SK-N-MC (cell line): ENCODE measurements around the gene SCPEP1.

Experiments used
- DNase-seq: peaks from one replicate; pipeline ENCODE4 v3.0.0-alpha.2; 2011; ENCODE audit warnings: low read depth, low spot score
- H3K27ac ChIP-seq: fragments of 200-600 bp; sonication (generic); 2 replicates; pipeline ENCODE4 v1.5.1; 2016; ENCODE audit warnings: mixed run types
- H3K36me3 ChIP-seq: fragments of 200-600 bp; sonication (generic); 2 replicates; pipeline ENCODE4 v1.6.1; 2017; ENCODE audit warnings: antibody characterized with exemption, low read length, mixed read lengths; ENCODE audit not compliant: insufficient read depth
- H3K4me3 ChIP-seq: fragments of 200-600 bp; sonication (generic); 2 replicates; pipeline ENCODE4 v1.5.1; 2016
- H3K9ac ChIP-seq: fragments of 200-600 bp; sonication (generic); 2 replicates; pipeline ENCODE4 v1.8.0; 2017; ENCODE audit warnings: mixed run types, mixed read lengths; ENCODE audit not compliant: insufficient read length
- H3K9me3 ChIP-seq: fragments of 200-600 bp; sonication (generic); 2 replicates; pipeline ENCODE4 v1.6.1; 2017; ENCODE audit warnings: low read depth, mild to moderate bottlenecking, antibody characterized with exemption, low read length, moderate library complexity, mixed read lengths
- EZH2 ChIP-seq: fragments of 200-600 bp; sonication (generic); IDR thresholded peaks from one replicate; pipeline ENCODE4 v1.6.1; 2017; ENCODE audit warnings: antibody characterized with exemption
- FOXP2 ChIP-seq: optimal IDR thresholded peaks from 2 replicates; pipeline ENCODE3; 2011; ENCODE audit warnings: mild to moderate bottlenecking, moderate library complexity; ENCODE audit not compliant: insufficient read depth; ENCODE audit errors: extremely low read length, control extremely low read depth
- POLR2AphosphoS5 ChIP-seq: IDR thresholded peaks from 2 replicates; pipeline ENCODE4 v1.6.1; 2012; ENCODE audit warnings: mild to moderate bottlenecking, low read depth, low read length, borderline replicate concordance

The SCPEP1 gene

DNA sequence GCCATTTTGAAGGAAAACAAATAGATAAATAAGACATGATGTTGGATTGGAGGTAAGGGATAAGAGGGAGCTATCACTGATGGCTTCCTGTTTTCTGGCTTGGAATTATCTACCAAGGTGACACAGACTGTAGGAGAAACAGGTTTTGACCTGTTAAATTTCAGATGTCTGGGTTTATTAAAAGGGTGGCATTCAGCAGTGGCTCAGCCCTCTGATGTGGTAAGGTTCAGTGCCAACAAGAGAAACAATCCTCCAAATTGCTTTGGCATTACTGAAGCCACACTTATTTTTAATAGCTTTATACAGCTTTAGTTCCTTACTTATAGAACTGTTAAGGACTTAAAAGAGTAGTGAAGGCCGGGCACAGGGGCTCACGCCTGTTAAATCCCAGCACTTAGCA lies 70.2 kb downstream of the SCPEP1 start:
- Histone ChIP-seq H3K9me3 (no peaks in the 10 kb centered on the region), H3K27ac (no peak overlapping the region), H3K4me3 (no peak overlapping the region), H3K36me3 (no peaks in the 10 kb centered on the region), H3K9ac (no peak overlapping the region)
- no peak for DNase-seq
- TF ChIP-seq EZH2 (no peak), POLR2AphosphoS5 (no peak), FOXP2 (no peak)

DNA sequence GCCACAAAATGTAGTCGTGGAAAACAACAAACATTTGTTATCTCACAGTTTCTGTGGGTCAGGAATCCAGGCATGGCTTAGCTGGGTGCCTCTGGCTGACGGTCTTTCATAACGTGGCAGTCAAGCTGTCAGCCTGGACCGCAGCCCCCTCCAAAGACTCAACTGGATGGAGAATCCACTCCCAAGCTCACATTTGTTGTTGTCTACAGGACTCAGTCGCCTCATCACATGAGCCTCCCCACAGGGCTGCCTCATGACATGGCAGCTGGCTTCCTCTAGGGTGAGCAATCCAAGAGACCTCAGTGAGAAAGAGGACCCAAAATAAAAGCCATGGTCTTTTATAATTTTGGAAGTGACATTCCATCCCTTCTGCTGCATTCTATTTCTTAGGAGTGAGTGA lies 72.4 kb downstream of the SCPEP1 start:
- Histone ChIP-seq H3K9ac (no peak overlapping the region), H3K27ac (no peak overlapping the region), H3K4me3 (no peak overlapping the region), H3K36me3 (no peaks in the 10 kb centered on the region), H3K9me3 (no peaks in the 10 kb centered on the region)
- TF ChIP-seq FOXP2, result no peak
- no peak for TF ChIP-seq EZH2
- TF ChIP-seq POLR2AphosphoS5, result no peak
- no peak for DNase-seq

GRCh38 chr17:57051886-57052361 lies 74.0 kb downstream of the SCPEP1 start:
- no peaks in the 10 kb centered on the region for H3K9me3 ChIP-seq
- DNase-seq, result no peak
- no peak overlapping the region for H3K27ac ChIP-seq
- H3K9ac ChIP-seq, result no peak overlapping the region
- TF ChIP-seq EZH2 (no peak), POLR2AphosphoS5 (no peak)
- H3K4me3 ChIP-seq, result no peak overlapping the region
- no peaks in the 10 kb centered on the region for H3K36me3 ChIP-seq
